Amygdala (tissue), 56 donors: ENCODE data around the gene NPC1.
"Not testable (repeated sequence)": the region's sequence is repeated elsewhere in the genome, so short reads cannot be mapped to it uniquely, and the experiment has no call there.

Experiments
- DNase-seq, 56 donors: peaks; one replicate each; lab custom pipeline; 2025; lab: John Stamatoyannopoulos, UW

The NPC1 gene

GRCh38 chr18:23528580-23529472, 57.5 kb downstream of the NPC1 start:
- peak in 2 of 56 donors; percentile 10 to 13 for DNase-seq

DNA sequence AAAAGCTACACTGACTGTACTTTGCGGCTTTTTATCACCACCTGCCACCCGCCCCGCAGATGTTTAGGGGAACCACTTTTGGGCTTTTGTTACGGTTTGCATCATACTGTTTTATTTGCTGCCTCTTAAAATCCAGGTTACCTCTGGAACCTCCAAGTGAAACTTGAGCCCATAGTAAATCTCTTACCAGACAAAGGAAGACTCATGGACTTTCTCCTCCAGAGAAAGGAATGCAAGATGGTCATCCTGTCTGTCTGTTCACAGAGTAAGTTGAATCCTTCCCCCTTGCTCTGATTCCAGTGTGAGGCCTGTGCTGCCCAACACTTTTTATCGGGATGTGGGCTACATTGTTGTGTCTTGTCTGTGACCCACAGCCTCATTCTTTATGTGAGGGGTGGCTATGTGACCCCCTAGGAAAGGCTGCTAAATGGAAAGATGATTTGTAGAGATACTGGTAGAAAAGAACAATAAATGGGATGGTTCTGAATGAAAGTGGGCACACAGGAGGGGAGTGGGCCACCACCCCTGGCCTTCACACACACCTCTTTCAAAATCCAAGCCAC, 59.7 kb downstream of the NPC1 start:
- no peak for DNase-seq

- DNase-seq = no peak
These were observed 62.0 kb downstream of the NPC1 start for GRCh38 chr18:23524213-23524707.

GRCh38 chr18:23523429-23524212, 62.7 kb downstream of the NPC1 start:
- DNase-seq = no peak

GRCh38 chr18:23521907-23522306, 64.4 kb downstream of the NPC1 start:
- peak in 7 of 56 donors; percentile 13 to 33 (median 19) for DNase-seq

DNA sequence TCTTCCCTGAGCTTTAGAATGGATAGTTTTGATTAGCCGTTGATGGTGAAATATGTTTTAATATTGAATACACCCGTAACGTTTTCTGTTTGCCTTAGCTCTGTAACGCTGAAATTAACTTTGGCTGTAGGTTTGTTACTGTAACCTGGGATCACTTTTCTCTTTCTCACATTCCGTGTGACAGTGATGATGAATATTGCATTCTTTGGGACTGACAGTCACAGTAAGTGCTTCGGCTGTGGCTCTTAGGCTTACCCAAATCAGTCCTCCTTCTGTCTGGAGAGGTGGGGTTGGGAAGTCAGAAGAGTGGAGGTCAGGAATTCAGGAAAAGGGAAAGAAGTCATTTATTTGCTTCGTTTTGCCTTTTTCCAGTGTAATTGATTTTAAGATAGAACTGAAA, 65.0 kb downstream of the NPC1 start:
- no peak for DNase-seq

GRCh38 chr18:23519734-23520133, 66.6 kb downstream of the NPC1 start:
- no peak for DNase-seq

DNA sequence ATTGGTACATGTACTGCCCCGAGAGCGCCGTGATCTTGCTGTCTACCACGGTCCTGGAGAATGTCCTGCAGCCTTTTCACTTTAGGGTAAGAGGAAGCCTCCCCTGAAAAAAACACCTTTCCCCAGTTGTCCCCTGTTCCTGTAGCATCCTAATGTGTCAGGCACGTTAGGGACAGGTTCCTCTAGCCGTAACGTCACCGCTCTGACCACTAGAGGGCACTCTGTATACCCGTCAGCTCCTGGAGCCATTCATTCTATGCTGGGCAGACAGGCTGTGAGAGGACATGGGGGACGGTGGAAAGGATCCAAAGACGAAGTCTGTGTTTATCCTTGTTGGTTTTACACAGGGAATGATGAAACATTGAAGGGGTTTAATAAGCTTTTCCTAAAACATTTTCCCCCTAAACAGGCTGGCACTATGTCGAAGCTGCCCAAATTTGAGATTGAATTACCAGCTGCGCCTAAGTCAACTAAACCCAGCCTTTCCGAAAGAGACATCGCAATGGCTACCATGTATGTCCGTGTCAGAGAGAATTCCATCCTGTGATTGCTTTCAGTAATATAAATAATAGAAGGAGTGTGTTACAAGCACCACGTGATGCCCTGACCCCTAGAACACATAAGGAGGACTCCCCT, 70.3 kb downstream of the NPC1 start:
- peak in 55 of 56 donors; percentile 2 to 86 (median 61) for DNase-seq

DNA sequence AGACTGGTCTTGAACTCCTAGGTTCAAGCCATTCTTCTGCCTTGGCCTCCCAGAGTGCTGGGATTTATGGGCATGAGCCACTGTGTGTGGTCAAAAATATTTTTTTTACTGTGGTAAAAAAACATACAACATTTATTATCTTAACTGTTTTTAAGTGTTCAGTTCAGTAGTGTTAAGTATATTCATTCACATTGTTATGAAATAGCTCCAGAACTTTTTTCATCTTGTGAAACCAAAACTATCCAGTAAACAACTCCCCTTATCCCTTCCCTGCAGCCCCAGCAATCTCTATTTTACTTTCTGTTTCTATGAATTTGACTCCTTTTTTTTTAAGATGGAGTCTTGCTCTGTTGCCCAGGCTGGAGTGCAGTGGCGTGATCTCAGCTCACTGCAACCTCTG, 73.7 kb downstream of the NPC1 start:
- DNase-seq = no peak

DNA sequence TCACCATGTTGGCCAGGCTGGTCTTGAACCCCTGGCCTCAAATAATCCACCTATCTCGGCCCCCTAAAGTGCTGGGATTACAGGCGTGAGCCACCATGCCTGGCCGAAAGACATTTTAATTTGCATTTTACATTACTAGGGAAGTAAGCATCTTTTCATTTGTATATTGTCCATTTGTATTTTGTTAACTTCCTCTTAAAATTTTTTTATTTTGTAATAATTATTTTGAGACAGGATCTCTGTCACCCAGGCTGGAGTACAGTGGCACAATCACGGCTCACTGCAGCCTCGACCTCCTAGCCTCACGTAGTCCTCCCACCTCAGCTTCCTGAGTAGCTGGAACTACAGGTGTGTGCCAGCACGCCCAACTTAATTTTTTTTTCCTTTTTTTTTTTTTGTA, 74.1 kb downstream of the NPC1 start:
- not testable (repeated sequence) for DNase-seq

GRCh38 chr18:23510923-23511322, 75.4 kb downstream of the NPC1 start:
- DNase-seq = not testable (repeated sequence)

DNA sequence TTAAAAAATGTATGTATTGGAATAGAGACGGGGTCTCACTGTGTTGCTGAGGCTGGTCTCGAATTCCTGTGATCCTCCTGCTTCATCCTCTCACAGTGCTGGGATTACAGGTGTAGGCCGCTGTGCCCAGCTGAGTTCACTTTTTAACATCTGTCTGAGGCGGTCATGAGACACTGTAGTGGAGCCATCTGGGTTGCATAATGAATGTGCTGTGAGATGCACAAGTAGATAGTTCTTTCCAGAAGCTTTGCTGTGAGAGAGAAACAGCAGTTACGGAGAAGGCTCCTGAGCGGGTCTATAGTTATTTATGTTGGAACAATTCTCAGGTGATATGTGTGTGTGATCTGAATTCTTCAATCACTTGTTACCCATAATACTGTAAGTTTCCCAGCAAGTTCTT, 79.9 kb downstream of the NPC1 start:
- peak in 1 of 56 donors; percentile 6 for DNase-seq

DNA sequence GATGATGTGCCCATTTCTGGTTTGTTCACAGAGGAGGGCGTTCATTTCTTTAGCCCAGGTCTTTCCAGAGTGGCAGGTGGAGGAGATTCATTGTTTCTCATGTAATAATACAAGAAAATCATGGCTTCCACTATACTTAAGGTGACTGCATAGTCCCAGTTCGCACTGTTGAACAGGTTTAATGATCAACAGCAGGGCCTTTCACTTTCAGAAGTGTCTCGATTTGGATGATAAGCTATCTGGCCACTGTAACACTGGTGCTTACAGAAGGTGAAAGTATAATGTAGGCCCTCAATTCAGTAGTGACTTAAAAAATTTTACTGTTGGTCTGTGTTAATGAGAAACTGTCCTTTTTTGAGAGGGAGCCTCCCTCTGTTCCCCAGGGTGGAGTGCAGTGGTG, 81.6 kb downstream of the NPC1 start:
- no peak for DNase-seq

DNA sequence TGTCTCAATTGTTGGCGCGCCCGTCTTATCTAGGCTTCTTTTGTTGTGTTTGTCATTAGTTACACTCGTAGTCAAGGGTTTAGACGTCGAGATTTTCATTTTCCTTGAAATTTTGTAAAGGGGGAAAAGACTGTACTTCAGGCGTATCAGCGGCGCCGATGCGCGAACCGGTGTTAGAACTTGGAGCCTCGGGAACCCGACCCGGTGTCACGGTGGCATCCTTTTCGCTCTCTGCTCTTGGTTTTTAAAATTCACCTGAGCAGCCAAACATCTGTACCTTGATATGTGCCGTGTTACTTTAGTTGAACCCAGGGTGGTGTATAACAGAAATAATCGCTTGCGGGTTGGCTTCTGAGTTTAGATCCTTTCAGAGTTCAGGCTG, 82.4 kb downstream of the NPC1 start:
- DNase-seq = peak in 1 of 56 donors; percentile 32

DNA sequence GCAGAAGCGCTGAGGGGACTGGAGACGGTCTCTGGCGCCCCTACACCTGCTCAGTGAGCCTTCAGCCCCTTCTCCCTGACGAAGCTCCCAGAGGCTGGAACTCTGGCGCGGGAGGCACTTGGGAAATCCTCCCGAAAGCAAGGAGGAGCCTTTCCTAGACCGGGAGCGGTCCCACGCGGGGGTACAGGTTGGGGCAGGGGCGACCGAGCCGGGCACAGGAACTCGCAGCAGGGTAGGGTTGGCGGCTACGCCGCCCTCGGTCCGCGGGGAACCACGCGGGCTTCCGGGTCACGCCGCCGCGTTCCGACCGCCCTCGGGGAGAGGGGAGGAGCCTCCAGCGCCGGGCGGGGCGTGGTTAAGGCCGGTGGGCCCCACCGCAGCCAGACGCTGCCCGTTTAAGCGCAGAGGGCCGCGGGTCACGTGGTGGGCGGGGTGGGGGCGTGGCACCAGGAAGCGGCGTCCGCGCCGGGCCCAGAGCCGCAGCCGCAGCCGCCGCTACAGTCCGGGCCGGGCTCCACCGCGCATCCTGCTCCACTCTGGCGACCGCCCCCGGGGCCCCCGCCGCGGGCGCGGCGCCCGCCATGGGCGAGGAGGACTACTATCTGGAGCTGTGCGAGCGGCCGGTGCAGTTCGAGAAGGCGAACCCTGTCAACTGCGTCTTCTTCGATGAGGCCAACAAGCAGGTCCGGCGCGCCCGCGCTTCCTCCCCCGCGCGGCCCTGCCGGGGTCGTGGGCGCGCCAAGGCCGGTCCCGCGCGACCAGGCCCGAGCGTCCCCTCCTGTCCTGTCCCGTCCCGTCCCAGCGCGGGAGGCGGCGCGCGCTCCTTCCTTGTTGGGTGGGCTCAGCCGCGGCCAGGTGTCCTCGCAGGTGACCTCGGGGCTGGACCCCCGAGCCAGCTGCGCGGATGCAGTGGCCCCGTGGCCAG, 83.0 kb downstream of the NPC1 start, which contains the start of gene RMC1:
RMC1 (plus strand) TSS at position 474 of the 925 bp plus-strand sequence; CDS start at position 582, 108 bp downstream.
- DNase-seq = peak; percentile 65 to 99 (median 91)

- DNase-seq = no peak
These were observed 83.7 kb downstream of the NPC1 start for GRCh38 chr18:23502516-23503037.

DNA sequence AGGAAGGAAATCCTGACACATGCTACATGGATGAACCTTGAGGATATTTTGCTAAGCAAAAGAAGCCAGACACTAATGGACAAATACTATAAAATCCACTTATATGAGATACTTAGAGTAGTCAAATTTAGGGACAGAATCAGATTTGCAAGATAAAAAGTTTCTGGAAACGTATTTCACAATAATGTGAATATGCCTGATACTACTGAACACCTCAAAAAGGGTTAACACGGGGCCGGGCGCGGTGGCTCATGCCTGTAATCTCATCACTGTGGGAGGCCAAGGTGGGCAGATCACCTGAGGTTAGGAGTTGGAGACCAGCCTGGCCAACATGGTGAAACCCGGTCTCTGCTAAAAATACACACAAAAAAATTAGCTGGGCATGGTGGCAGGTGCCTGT, 84.7 kb downstream of the NPC1 start:
- no peak for DNase-seq

DNA sequence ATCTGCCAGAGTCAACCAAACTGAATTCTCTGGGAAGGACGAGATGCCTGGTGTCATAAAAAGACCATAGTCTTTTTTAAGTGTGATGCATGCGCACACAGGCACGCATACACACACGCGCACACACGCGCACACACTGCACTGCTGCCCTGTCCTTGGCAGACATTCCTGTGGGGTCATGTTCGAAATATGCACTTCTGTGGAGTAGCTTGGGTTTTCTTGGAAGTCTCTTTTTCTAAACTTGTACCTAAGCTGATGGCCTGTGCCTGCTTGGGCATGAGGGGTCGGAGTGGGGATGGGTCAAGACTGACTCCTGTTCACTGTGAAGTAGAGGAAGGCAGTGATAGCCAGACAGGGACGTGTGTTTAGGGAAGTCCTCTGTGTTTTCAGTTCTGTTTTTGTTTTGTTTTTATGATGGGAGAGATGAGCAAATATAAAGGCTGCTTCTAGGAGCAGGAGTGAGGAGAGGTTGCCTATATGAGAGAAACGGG, 87.0 kb downstream of the NPC1 start:
- DNase-seq = no peak

DNA sequence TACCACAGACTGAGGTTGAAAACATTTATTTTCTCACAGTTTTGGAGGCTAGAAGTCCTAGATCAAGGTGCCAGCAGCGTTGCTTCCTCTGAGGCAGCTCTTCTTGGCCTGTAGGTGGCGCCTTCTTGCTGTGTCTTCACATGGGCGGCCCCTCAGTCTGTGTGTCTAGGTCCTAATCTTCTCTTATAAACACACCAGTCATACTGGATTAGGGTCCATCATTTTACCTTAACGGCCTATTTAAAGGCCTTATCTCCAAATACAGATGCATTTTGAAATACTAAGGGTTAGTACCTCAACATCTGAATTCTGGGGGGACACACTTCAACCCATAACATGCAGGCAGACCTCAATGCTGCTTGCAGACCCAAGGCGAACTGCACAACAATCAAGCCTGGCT, 87.4 kb downstream of the NPC1 start:
- DNase-seq = peak in 45 of 56 donors; percentile 6 to 81 (median 41)
